BLaER1 treated with 17β-estradiol and CSF1 and Interleukin-3, amounts not matched to agents 10 nM and 100 nM (cell line): ENCODE data around the gene ADAMTSL1.

Source experiments
- H3K27ac ChIP-seq, 11 experiments: shearing (Covaris generic); formaldehyde crosslinking; 2 replicates each; pipeline ENCODE4 v1.8.1; 2022
- H3K27me3 ChIP-seq, 11 experiments: shearing (Covaris generic); formaldehyde crosslinking; 2 replicates each; pipeline ENCODE4 v1.8.1; 2022
- H3K36me3 ChIP-seq, 11 experiments: shearing (Covaris generic); formaldehyde crosslinking; 2 replicates each; pipeline ENCODE4 v1.8.1; 2022
- H3K4me1 ChIP-seq, 10 experiments: shearing (Covaris generic); formaldehyde crosslinking; 2 replicates each; pipeline ENCODE4 v1.8.1; 2022
- H3K4me2 ChIP-seq, 11 experiments: shearing (Covaris generic); formaldehyde crosslinking; 2 replicates each; pipeline ENCODE4 v1.8.1; 2022
- H3K4me3 ChIP-seq, 10 experiments: shearing (Covaris generic); formaldehyde crosslinking; 2 replicates each; pipeline ENCODE4 v1.8.1; 2022
- H3K9ac ChIP-seq, 11 experiments: shearing (Covaris generic); formaldehyde crosslinking; 2 replicates each; pipeline ENCODE4 v1.8.1; 2022
- H3K9me3 ChIP-seq, 11 experiments: shearing (Covaris generic); formaldehyde crosslinking; replicated peaks in 1 of 11; 2 replicates each; pipeline ENCODE4 v1.8.1; 2022
- H4K20me1 ChIP-seq, 11 experiments: shearing (Covaris generic); formaldehyde crosslinking; 2 replicates each; pipeline ENCODE4 v1.8.1; 2022
- Cebpa-rat ChIP-seq, 11 experiments: shearing (Covaris generic); IDR thresholded peaks; 2 replicates each; pipeline ENCODE4 v1.8.1; 2022

Gene ADAMTSL1

DNA sequence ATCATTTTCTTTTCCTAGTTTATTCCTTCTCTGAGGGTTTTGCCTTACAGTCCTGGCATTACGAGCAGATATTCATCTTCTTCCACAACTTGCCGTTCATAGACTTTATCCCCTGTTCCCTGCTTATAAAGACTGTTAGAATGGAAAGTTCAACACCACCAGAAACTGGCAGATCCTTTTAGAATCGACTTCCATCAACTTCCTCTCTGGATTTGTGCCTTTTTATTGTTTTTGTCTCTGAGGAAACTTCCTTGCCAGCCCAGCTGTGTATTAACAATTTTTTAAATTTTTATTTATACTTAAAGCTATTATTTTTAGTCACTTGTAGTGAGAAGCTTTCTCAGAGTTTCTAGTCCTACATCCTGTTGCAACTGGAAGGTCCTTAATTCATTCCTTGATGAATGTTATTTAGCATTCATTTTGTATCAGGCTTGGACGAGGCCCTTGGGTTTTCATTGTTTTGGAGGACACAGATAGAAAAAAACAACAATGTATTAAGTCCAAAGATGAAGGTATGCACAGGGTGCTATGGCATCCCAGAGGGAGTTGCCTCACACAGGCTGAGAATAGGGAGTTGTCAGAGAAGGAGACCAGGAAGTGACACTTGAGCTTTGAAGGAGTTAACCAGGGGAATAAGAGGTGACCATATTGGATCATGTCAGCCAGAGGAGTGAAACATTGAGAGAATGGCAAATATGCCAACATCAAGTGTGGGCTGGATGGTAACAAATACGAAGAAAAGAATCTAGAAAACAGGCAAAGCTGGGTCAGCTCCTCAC, 81.3 kb downstream of the ADAMTSL1 start:
- TF ChIP-seq Cebpa-rat (IDR thresholded peaks at IDR 0.05), result no peak
- no peak overlapping the region for H3K27ac ChIP-seq
- no peak overlapping the region for H3K4me3 ChIP-seq
- no peaks in the 10 kb centered on the region for H3K4me1 ChIP-seq
- no peaks in the 10 kb centered on the region for H3K36me3 ChIP-seq
- peaks cover 0 to 6% (median 0%) of the 10 kb centered on the region in 11 experiments; a peak in 10 of 22 replicates for H3K9me3 ChIP-seq
- H3K4me2 ChIP-seq, result no peak overlapping the region
- H4K20me1 ChIP-seq, result no peaks in the 10 kb centered on the region
- no peak overlapping the region for H3K9ac ChIP-seq
- H3K27me3 ChIP-seq, result no peaks in the 10 kb centered on the region

DNA sequence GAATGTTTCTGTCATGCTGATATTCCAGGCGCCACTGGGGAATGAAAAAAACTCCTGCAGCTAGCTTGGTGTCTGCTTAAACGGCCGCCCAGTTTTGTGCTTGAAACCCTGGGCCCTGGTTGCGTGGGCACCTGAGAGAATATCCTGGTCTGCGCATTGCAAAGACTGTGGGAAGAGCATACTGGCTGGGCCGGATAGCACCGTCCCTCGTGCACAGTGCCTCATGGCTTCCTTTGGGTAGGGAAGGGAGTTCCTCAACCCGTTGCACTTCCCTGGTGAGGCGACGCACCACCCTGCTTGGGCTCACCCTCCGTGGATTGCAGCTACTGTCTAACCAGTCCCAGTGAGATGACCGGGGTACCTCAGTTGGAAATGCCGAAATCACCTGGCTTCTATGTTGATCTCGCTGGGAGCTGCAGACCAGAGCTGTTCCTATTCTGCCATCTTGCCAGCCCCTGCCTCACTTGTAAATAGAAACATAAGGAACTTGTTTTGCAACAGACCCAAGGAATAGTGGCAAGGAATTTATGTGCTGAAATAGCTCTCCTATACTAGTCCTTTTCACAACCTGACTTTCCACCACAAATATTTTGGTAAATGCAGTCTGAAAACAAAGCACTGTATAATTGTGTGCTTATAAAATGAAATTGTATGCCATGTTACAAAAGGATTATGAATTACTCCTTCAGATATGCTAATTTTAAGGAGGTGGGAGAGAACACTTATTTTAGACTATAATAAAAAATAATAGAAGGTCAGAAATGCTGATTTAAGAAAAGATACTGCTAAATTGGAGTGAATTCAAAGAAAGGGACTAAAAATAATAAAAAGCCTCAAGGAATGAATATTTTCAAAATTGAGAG, 90.3 kb downstream of the ADAMTSL1 start:
- Histone ChIP-seq H3K4me1 (no peaks in the 10 kb centered on the region), H3K9me3 (peaks cover 0 to 6% (median under 1%) of the 10 kb centered on the region in 11 experiments; a peak in 11 of 22 replicates), H3K4me3 (no peak overlapping the region), H3K36me3 (no peaks in the 10 kb centered on the region), H3K9ac (no peak overlapping the region), H3K27me3 (no peaks in the 10 kb centered on the region), H3K27ac (no peak overlapping the region), H3K4me2 (no peak overlapping the region), H4K20me1 (no peaks in the 10 kb centered on the region)
- TF ChIP-seq Cebpa-rat (IDR thresholded peaks at IDR 0.05), result no peak

GRCh38 chr9:18566121-18566520, 92.2 kb downstream of the ADAMTSL1 start:
- peaks cover 0 to 6% (median 0%) of the 10 kb centered on the region in 11 experiments; a peak in 3 of 22 replicates for H3K9me3 ChIP-seq
- no peaks in the 10 kb centered on the region for H3K27me3 ChIP-seq
- no peaks in the 10 kb centered on the region for H3K36me3 ChIP-seq
- H4K20me1 ChIP-seq, result no peaks in the 10 kb centered on the region
- no peak overlapping the region for H3K4me3 ChIP-seq
- H3K27ac ChIP-seq, result no peak overlapping the region
- H3K4me1 ChIP-seq, result no peaks in the 10 kb centered on the region
- no peak overlapping the region for H3K9ac ChIP-seq
- no peak for TF ChIP-seq Cebpa-rat (IDR thresholded peaks at IDR 0.05)
- no peak overlapping the region for H3K4me2 ChIP-seq

DNA sequence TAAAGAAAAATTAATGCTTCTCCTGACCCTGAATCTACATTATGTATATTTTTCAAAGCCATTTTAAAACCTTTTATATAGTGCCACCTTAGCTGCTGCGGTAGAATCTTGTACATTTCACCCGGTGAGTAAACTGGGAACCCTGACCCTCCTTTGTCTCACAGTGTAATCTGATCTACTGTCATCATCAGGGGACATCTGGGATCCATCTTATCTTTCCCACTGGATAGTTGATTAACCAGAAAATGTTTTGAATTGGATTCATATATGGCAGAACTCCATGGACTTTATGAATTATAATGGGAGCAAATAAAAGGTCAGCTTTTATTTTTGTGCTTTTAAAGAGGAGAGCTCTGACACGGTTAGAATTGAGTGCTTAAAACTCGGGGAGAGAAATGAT, 95.0 kb downstream of the ADAMTSL1 start:
- no peaks in the 10 kb centered on the region for H3K27me3 ChIP-seq
- H3K9ac ChIP-seq, result no peak overlapping the region
- H3K4me1 ChIP-seq, result no peaks in the 10 kb centered on the region
- H3K9me3 ChIP-seq, result no peaks in the 10 kb centered on the region
- no peak overlapping the region for H3K4me2 ChIP-seq
- no peaks in the 10 kb centered on the region for H4K20me1 ChIP-seq
- H3K36me3 ChIP-seq, result no peaks in the 10 kb centered on the region
- H3K27ac ChIP-seq, result no peak overlapping the region
- TF ChIP-seq Cebpa-rat (IDR thresholded peaks at IDR 0.05), result no peak
- H3K4me3 ChIP-seq, result no peak overlapping the region

DNA sequence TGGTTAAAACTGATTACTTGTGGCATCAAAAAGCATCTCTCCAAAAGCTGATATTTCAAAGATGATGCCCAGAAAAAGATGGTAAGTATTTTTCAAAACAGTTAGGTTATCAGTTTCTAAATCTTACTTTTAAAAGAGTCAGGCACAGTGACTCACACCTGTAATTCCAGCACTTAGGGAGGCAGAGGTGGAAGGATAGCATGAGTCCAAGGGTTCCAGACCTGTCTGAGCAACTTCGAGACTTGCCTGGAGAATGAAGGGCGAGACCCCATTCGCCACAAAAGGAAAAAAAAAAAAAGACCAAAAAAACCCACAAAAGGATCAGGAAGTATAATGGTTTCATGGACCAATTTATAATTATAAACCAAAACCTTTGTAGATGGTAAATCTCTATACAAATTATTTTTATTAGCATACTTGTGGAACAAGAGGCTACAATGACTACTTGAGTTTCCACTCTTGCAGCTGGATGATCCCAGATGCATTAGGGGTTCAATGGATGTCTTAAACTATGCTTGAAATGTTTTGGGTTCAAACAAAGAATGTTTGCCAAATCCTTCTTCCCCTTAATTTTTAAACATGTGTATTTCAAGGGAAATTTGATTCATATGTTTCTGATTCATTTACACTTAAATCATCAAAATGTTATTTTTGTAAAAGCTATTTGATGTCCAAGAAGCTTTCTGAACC, 96.1 kb downstream of the ADAMTSL1 start:
- Histone ChIP-seq H4K20me1 (no peaks in the 10 kb centered on the region), H3K9me3 (no peaks in the 10 kb centered on the region), H3K36me3 (no peaks in the 10 kb centered on the region), H3K27ac (no peak overlapping the region), H3K4me3 (no peak overlapping the region), H3K4me2 (no peak overlapping the region), H3K4me1 (no peaks in the 10 kb centered on the region), H3K27me3 (no peaks in the 10 kb centered on the region), H3K9ac (no peak overlapping the region)
- no peak for TF ChIP-seq Cebpa-rat (IDR thresholded peaks at IDR 0.05)

DNA sequence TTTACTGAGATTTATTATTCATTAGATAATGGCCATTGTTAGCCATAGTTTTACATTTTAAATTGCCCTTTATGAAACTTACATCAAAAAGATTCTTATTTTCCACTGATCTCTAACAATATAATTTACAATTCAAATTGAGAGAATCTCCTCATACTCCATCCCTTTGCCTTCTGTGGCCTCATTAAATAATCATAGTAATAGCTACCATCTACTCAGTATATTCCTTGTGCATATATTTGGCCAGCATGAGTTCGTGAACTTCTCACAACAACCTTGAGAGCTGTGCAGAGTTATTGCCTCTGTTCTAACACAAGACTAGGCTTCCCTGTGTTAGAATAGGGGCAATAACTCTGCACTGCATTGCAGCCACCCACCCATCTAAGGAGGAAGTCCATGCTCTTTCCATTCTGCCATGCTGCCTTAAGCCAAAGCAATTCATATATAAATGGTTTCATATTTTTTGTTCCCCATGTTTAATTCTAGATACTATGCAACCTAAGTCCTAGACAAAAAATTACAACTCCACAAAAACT, 99.1 kb downstream of the ADAMTSL1 start:
- Histone ChIP-seq H4K20me1 (no peaks in the 10 kb centered on the region), H3K4me2 (no peak overlapping the region), H3K4me3 (no peak overlapping the region), H3K27me3 (no peaks in the 10 kb centered on the region), H3K9me3 (no peaks in the 10 kb centered on the region), H3K9ac (no peak overlapping the region), H3K4me1 (no peaks in the 10 kb centered on the region), H3K27ac (no peak overlapping the region), H3K36me3 (no peaks in the 10 kb centered on the region)
- TF ChIP-seq Cebpa-rat (IDR thresholded peaks at IDR 0.05), result no peak

DNA sequence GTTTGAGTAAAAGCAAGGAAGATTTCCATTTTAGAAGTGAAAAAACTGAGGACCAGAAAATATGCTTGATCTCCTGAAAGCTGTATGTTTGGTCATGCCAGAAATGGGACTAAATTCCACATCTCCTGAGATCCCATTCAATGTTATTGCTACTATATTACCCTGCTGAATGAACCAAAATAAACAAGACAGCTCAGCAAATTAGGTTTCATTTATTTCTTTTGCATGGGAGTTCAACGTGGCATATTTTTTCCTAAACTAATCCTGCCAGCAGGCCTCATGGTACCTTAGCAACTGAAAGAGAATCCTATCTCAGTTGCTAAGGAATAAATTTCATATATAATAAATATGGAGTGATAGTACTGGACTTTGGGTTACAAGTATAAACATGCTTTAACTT, 101.7 kb downstream of the ADAMTSL1 start:
- Histone ChIP-seq H3K4me2 (no peak overlapping the region), H3K27me3 (no peaks in the 10 kb centered on the region), H3K4me3 (no peak overlapping the region), H3K27ac (no peak overlapping the region), H4K20me1 (no peaks in the 10 kb centered on the region), H3K4me1 (no peaks in the 10 kb centered on the region), H3K36me3 (no peaks in the 10 kb centered on the region), H3K9me3 (no peaks in the 10 kb centered on the region), H3K9ac (no peak overlapping the region)
- TF ChIP-seq Cebpa-rat (IDR thresholded peaks at IDR 0.05), result no peak

- Histone ChIP-seq H3K4me1 (no peaks in the 10 kb centered on the region), H3K9ac (no peak overlapping the region), H3K27me3 (no peaks in the 10 kb centered on the region), H3K9me3 (no peaks in the 10 kb centered on the region), H3K27ac (no peak overlapping the region), H4K20me1 (no peaks in the 10 kb centered on the region), H3K4me3 (no peak overlapping the region), H3K36me3 (no peaks in the 10 kb centered on the region), H3K4me2 (no peak overlapping the region)
- TF ChIP-seq Cebpa-rat (IDR thresholded peaks at IDR 0.05), result no peak
Observed at GRCh38 chr9:18579536-18579935, 105.6 kb downstream of the ADAMTSL1 start.

- H4K20me1 ChIP-seq, result no peaks in the 10 kb centered on the region
- H3K4me1 ChIP-seq, result no peaks in the 10 kb centered on the region
- no peaks in the 10 kb centered on the region for H3K36me3 ChIP-seq
- H3K4me3 ChIP-seq, result no peak overlapping the region
- no peak overlapping the region for H3K4me2 ChIP-seq
- no peaks in the 10 kb centered on the region for H3K27me3 ChIP-seq
- TF ChIP-seq Cebpa-rat (IDR thresholded peaks at IDR 0.05), result no peak
- H3K9ac ChIP-seq, result no peak overlapping the region
- H3K27ac ChIP-seq, result no peak overlapping the region
- H3K9me3 ChIP-seq, result no peaks in the 10 kb centered on the region
Observed at GRCh38 chr9:18580151-18580550, 106.2 kb downstream of the ADAMTSL1 start.
